Testis (tissue), 3 donors: ENCODE results near the gene TBC1D10A. TPM values are rescaled to one million over a fixed set of nuclear protein-coding genes. Genes with fewer than 3 reads are reported as not detected.

Source experiments
- DNase-seq: peaks from one replicate; pipeline ENCODE4 v3.0.0-alpha.2; 2019
- H3K27ac ChIP-seq, 2 donors: fragments of 200-600 bp; sonication (generic); one replicate each; pipeline ENCODE4 v1.5.1; 2019
- H3K27me3 ChIP-seq: fragments of 200-600 bp; sonication (generic); one replicate; pipeline ENCODE4 v1.5.1; 2019
- H3K36me3 ChIP-seq: fragments of 200-600 bp; sonication (generic); one replicate; pipeline ENCODE4 v1.5.1; 2017; ENCODE audit warnings: low read depth; ENCODE audit errors: missing control alignments
- H3K4me1 ChIP-seq: fragments of 200-600 bp; sonication (generic); one replicate; pipeline ENCODE4 v1.5.1; 2019
- H3K4me3 ChIP-seq, 2 donors: fragments of 200-600 bp; sonication (generic); one replicate each; pipeline ENCODE4 v1.5.1; 2017 to 2019
- H3K9me3 ChIP-seq: fragments of 200-600 bp; sonication (generic); one replicate; pipeline ENCODE4 v1.5.1; 2017
- POLR2A ChIP-seq: fragments of 450-650 bp; IDR thresholded peaks from one replicate; pipeline ENCODE4 v1.6.1; 2017; ENCODE audit warnings: antibody characterized with exemption, mild to moderate bottlenecking, moderate library complexity
- WGBS, 2 donors: methylation state at CpG; one replicate each; pipeline ENCODE4 v1.1.5; 2018; 5-methylcytosine and 5-hydroxymethylcytosine counted together
- intact Hi-C: fragments of 100-400 bp; cut with DNase I; formaldehyde crosslinking; loops from one replicate; pipeline ENCODE4 v1.15.1; 2023; ENCODE audit warnings: low total_unique reads
- polyA plus RNA-seq: library from polyadenylated mRNA; stranded (reverse); fragments of 350-450 nt; fragmentation: Illumina TruSeq; extraction: RNeasy Lipid Tissue Mini Kit (QIAGEN cat#74804); gene quantifications from one replicate; pipeline ENCODE4 v1.2.3, GENCODE V29; 2014; ENCODE audit warnings: low read depth, low replicate concordance; ENCODE audit not compliant: insufficient read depth
- total RNA-seq, 2 donors: library from RNA; depleted of rRNA; stranded (reverse); fragments of >200 nt; gene quantifications; one replicate each; pipeline ENCODE4 v1.2.3, GENCODE V29; 2016
- TF ChIP-seq, protein P1 (sequence below), 3 experiments: fragments of 450-650 bp in 2 of 3; fragments of 200-600 bp in 1 of 3; sonication (generic) in 1 of 3; IDR thresholded peaks; one replicate each; pipeline ENCODE4 v1.5.1; 2016 to 2019; ENCODE audit warnings: antibody characterized with exemption in 3 of 3, mild to moderate bottlenecking in 2 of 3, moderate library complexity in 1 of 3

TBC1D10A gene
- total and polyA plus RNA-seq, 3 donors from 2014 or later: 48.4 to 79.1 (median 51.0) TPM

GRCh38 chr22:30297276-30297990 lies 29.3 kb downstream of the TBC1D10A start:
- intact Hi-C loops: no loop called here
- DNase-seq: no peak
- Histone ChIP-seq H3K27ac (no peak overlapping the region), H3K27me3 (no peaks in the 10 kb centered on the region), H3K4me1 (peaks cover 15% of the 10 kb centered on the region), H3K4me3 (no peak overlapping the region), H3K9me3 (no peaks in the 10 kb centered on the region), H3K36me3 (no peaks in the 10 kb centered on the region)
- 96 to 97% methylated on average over 9 to 11 of the region's 11 CpGs for WGBS, 2 donors
- TF ChIP-seq, protein P1, sequence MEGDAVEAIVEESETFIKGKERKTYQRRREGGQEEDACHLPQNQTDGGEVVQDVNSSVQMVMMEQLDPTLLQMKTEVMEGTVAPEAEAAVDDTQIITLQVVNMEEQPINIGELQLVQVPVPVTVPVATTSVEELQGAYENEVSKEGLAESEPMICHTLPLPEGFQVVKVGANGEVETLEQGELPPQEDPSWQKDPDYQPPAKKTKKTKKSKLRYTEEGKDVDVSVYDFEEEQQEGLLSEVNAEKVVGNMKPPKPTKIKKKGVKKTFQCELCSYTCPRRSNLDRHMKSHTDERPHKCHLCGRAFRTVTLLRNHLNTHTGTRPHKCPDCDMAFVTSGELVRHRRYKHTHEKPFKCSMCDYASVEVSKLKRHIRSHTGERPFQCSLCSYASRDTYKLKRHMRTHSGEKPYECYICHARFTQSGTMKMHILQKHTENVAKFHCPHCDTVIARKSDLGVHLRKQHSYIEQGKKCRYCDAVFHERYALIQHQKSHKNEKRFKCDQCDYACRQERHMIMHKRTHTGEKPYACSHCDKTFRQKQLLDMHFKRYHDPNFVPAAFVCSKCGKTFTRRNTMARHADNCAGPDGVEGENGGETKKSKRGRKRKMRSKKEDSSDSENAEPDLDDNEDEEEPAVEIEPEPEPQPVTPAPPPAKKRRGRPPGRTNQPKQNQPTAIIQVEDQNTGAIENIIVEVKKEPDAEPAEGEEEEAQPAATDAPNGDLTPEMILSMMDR (IDR thresholded peaks at IDR 0.05): no peak
- no peak for TF ChIP-seq POLR2A

DNA sequence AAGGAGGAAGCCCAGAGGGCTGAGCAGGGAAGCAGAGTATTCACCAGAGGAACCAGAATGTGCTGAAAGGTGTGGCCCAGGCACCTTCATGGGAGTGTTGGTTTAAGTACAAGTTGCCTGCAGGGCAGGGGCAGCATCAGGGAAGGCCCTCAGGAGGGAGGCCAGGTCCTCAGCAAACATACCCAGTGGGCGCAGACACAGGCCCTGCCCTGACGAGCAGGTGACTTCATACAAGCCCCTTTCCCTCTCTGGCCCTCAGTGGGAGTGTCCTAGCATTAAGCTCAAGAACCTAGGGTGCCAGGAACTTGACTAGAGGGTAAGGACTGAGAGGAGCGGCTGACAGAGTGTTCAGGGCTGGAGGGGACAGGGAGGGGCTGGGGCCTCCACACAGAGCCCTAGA lies 29.9 kb downstream of the TBC1D10A start:
- Histone ChIP-seq H3K9me3 (no peaks in the 10 kb centered on the region), H3K27ac (no peak overlapping the region), H3K27me3 (no peaks in the 10 kb centered on the region), H3K36me3 (no peaks in the 10 kb centered on the region), H3K4me1 (peaks cover 11% of the 10 kb centered on the region), H3K4me3 (no peak overlapping the region)
- 84 to 94% methylated on average over 2 to 3 of the region's 3 CpGs for WGBS, 2 donors
- TF ChIP-seq POLR2A: no peak
- TF ChIP-seq, protein P1 (IDR thresholded peaks at IDR 0.05): no peak
- DNase-seq: no peak
- intact Hi-C loops: no loop called here

GRCh38 chr22:30296324-30296723 lies 30.4 kb downstream of the TBC1D10A start:
- TF ChIP-seq, protein P1 (IDR thresholded peaks at IDR 0.05): no peak
- TF ChIP-seq POLR2A: no peak
- no peak for DNase-seq
- H3K9me3 ChIP-seq: no peaks in the 10 kb centered on the region
- 94 to 96% methylated on average over 4 of the region's 4 CpGs for WGBS, 2 donors
- intact Hi-C loops: no loop called here
- H3K27ac ChIP-seq: no peak overlapping the region
- H3K4me3 ChIP-seq: no peak overlapping the region
- no peaks in the 10 kb centered on the region for H3K36me3 ChIP-seq
- no peaks in the 10 kb centered on the region for H3K27me3 ChIP-seq
- peaks cover 11% of the 10 kb centered on the region for H3K4me1 ChIP-seq

- TF ChIP-seq, protein P1 (IDR thresholded peaks at IDR 0.05): no peak
- TF ChIP-seq POLR2A: no peak
- H3K36me3 ChIP-seq: no peaks in the 10 kb centered on the region
Measured at GRCh38 chr22:30295576-30295975, 31.2 kb downstream of the TBC1D10A start.

GRCh38 chr22:30294830-30295229 lies 31.9 kb downstream of the TBC1D10A start:
- intact Hi-C loops: no loop called here
- Histone ChIP-seq H3K36me3 (no peaks in the 10 kb centered on the region), H3K9me3 (no peaks in the 10 kb centered on the region), H3K27me3 (no peaks in the 10 kb centered on the region), H3K4me3 (no peak overlapping the region), H3K4me1 (peaks cover 21% of the 10 kb centered on the region), H3K27ac (no peak overlapping the region)
- WGBS, 2 donors: 95% methylated on average over 11 of the region's 11 CpGs; no CpG with 5 or more reads in 1 of the 2 donors
- no peak for DNase-seq
- TF ChIP-seq, protein P1 (IDR thresholded peaks at IDR 0.05): no peak
- no peak for TF ChIP-seq POLR2A

More at GRCh38 chr22:30295576-30295975, 31.2 kb downstream of the TBC1D10A start:
- Histone ChIP-seq H3K9me3 (no peaks in the 10 kb centered on the region), H3K4me3 (no peak overlapping the region), H3K27me3 (no peaks in the 10 kb centered on the region), H3K27ac (no peak overlapping the region), H3K4me1 (peaks cover 15% of the 10 kb centered on the region)
- intact Hi-C loops: no loop called here
- DNase-seq: no peak
- WGBS, 2 donors: 44 to 81% methylated on average over 2 to 7 of the region's 7 CpGs
